GM21576 (cell line): ENCODE results near the gene SLC26A4.

ENCODE experiments used
- ATAC-seq: cut with Tn5 transposase; IDR thresholded peaks from one replicate; pipeline ENCODE4 v1.9.1; 2021; ENCODE audit warnings: mild to moderate bottlenecking, moderate library complexity; ENCODE audit not compliant: unreplicated experiment

SLC26A4 gene

DNA sequence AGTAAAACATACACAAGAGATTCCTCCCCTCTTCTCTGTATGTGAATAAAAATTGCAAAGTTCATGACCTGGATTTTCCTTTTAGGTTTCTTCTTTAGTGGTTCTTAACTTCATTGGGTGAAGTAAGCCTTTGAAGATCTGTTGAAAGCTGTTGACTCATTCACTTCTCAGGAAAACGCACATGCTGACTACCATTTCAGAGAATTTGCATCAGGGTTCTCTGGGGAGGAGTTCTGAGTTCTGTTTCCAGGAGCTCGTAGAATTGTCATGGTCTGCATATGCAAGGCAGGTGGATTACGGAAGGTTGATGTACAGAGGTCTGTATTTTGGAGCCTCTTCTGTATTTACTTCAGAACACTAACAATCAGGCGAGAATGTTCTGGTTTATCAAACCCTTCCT lies 962 bp upstream of the SLC26A4 start:
- ATAC-seq: no peak

DNA sequence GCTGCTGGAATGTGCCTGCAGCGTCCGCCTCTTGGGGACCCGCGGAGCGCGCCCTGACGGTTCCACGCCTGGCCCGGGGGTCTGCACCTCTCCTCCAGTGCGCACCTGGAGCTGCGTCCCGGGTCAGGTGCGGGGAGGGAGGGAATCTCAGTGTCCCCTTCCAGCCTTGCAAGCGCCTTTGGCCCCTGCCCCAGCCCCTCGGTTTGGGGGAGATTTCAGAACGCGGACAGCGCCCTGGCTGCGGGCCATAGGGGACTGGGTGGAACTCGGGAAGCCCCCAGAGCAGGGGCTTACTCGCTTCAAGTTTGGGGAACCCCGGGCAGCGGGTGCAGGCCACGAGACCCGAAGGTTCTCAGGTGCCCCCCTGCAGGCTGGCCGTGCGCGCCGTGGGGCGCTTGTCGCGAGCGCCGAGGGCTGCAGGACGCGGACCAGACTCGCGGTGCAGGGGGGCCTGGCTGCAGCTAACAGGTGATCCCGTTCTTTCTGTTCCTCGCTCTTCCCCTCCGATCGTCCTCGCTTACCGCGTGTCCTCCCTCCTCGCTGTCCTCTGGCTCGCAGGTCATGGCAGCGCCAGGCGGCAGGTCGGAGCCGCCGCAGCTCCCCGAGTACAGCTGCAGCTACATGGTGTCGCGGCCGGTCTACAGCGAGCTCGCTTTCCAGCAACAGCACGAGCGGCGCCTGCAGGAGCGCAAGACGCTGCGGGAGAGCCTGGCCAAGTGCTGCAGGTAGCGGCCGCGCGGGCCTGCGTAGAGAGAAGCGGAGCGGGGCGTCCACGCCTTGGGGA lies 645 bp downstream of the SLC26A4 start:
- ATAC-seq: no peak

DNA sequence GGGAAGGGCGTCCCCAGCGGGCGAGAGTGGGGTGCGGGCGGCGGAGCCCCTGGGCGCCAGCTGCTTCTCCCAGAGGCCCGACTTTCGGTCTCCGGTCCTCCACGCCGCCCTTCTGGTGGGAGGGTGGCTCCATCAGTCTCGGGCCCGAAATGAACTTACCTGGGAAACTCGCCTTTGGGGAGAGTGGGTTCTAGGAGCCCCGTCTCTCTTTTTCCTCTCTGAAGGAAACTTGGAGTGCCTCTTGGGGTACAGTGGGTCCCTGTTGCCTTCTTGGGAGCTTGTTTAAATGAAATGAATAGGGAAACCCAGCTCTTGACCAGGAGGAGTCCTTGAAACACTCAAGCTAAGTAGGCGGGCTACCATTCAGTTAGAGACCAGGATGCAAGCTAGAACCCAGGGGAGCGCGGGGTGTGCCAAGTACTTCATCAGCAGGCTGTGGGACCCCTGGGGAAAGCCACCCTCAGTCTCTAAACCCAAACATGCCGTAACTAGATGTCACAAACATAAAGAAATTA lies 1.3 kb downstream of the SLC26A4 start:
- ATAC-seq: no peak

DNA sequence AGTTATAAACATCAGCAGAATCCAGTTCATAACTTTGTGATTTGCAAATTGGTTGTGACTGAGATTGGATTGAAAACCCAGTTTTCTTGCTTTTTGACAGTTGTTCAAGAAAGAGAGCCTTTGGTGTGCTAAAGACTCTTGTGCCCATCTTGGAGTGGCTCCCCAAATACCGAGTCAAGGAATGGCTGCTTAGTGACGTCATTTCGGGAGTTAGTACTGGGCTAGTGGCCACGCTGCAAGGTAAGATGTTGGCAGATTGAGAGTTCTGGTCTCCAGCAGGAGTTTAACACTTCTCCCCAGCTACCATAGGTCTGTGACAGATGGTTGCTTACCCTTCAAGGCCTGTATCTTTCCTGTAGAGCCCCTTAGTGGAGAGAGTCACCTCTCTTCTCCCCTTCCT lies 2.6 kb downstream of the SLC26A4 start:
- ATAC-seq: no peak

DNA sequence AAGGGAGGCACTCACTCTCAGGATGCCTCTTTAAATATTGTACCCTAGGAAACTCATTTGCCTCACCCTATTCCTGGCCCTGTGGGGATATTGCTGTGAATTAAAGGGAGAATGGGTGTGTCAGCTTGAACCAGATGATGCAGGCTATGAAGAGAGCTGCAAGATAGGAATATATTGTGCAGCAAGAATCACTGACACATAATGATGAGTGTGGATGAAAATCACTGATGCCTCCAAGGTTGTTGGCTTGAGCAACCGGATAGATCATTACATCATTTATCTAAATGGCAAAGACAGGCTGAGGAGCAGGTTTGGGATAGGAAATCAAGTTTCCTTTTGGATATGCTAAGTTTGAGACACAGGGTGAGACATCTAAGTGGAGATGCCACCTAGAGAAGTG lies 6.2 kb downstream of the SLC26A4 start:
- ATAC-seq: no peak

DNA sequence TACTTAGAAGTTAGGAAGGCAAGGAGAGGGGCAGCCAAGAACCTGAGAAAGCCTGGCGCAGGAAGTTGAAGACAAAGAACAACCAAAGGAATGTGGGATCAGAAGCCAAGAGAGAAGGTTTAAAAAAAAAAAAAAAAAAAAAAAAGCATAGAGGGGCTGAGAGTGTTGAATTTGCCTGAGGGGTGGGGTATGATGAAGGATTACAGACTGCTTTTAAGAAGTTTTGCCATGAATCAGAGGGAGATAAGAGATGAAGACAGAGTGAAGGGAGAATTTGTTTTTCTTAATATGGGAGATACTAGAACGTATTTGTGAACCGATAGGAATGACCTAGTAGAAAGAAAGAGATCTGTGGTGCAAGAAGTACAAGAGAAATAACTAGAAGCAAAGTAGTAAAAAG lies 6.7 kb downstream of the SLC26A4 start:
- ATAC-seq: no peak

DNA sequence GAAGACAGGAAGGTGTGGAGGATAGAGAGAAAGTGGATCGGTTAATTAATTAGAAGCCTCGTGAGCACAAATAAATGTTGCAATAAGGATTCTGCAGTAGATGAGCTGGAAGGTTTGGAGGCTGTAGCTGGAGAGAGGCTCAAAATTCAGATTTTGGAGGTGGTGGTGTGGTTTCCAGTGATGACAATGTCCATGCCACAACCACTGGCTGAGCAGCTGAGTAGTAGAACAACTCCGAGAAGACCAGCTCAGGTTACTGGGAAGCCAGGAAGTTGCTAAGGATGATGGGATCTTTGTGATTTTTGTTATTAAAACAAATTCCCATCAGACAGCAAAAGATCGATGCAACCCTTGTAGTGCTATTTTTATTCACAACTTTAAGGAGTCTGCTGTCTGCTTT lies 7.7 kb downstream of the SLC26A4 start:
- no peak for ATAC-seq

DNA sequence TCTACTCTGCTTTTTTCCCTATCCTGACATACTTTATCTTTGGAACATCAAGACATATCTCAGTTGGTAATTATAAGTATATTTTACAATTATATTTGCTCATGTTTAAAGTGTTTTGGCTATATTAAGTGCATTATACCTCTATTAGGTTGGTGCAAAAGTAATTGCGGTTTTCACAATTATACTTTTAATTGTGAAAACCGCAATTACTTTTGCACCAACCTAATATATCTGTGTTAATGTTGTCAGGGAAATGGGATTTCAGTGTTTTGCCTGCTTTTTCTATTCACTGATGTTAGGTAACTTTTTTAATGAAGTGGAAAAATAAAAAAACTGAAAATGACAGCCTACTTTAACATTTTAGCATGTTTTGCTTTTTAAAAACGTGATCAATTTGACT lies 11.6 kb downstream of the SLC26A4 start:
- ATAC-seq: no peak

DNA sequence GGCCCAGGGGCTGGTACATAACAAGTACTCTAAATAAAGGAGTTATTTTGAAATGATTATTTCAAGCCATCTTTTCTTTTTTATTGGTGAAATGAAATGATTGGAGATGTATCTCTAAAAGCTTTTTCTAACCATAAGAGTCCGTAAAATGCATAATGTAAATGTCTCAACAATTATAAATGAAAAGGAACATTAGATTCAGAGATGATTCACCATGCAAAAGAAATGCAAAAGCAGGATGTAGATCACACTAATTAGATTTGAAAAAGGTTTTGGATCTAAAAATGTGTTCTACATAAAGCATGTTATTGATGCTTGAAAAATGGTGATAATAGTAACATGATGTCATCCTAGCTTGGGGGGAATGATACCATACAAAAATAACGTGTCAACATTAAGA lies 15.6 kb downstream of the SLC26A4 start:
- no peak for ATAC-seq

DNA sequence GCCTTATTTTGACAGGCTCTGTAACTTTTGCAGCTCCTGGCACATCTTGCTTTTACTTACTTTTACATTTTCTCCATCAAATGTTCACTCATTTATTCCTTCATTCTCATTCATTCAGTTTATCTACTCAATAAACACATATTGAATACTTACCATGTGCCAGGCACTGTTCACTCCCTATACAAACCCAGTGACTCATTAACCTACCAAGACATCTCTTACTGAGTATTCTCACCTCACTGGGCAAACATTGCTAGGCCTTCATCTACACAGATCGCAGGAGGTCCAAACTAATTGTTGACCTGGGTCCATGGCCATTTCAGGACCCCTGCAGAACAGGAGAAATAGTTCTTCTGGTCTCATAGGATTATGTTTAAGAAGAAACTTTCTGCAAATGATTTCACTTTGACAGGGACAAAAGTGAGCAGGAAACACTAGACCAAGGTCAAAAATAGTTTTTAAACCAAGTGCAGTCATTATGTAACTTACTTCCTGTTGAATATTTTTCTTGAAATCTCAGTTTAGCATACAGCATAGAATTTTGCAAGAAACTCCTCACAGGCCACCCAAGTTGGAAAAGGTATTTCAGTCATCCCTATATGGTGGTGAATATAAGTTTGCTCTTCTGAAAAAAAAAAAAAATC lies 17.6 kb downstream of the SLC26A4 start:
- ATAC-seq: peak; percentile 62

DNA sequence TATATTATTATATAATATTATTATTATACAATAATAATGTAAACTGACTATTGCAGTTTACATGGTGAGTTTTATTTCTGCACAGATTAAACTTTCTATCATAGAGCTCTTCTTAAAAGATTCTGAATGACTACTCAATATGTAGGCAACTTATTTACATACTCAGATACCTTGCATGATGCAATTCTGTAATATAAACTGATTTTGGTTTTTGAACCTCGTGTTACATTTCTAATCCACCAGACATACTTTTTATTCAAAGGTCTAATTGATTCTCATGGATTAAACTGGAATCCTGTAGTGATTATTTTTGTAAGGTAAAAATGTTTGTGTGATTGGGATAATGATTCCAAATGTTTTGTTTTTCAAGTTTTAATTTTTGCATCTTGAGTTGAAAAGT lies 19.9 kb downstream of the SLC26A4 start:
- ATAC-seq: no peak

DNA sequence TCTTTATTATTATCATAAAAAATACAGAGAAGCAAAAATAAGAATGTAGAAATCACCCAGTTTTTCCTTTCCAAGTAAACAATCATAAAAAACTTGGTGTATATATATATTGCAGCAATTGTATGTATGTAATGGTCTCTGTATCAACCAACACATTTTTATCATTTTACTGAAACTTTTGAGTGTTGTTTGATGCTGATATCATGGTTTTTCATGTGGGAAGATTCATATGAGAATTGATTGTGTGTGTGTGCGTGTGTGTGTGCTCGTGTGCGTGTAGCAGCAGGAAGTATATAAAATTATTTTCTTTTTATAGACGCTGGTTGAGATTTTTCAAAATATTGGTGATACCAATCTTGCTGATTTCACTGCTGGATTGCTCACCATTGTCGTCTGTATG lies 22.3 kb downstream of the SLC26A4 start:
- ATAC-seq: no peak

DNA sequence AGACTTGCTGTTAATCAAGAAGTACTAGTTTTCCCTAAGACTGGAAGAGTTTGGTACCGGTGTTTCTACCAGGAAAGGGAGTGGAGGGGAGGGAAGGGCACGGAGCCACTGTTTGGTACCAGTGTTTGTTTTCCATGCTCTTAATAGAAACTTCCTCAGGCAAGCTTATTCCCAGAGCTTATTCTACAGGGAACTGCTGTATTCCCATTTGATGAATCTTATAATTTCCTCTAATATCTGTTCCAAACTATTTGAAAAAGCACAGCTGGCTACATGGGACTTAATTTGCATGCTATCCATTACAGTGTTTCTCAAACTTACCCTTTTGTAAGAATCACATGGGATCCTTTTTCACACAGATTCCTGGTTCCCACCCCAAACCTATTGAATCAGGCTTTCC lies 23.7 kb downstream of the SLC26A4 start:
- ATAC-seq: no peak

DNA sequence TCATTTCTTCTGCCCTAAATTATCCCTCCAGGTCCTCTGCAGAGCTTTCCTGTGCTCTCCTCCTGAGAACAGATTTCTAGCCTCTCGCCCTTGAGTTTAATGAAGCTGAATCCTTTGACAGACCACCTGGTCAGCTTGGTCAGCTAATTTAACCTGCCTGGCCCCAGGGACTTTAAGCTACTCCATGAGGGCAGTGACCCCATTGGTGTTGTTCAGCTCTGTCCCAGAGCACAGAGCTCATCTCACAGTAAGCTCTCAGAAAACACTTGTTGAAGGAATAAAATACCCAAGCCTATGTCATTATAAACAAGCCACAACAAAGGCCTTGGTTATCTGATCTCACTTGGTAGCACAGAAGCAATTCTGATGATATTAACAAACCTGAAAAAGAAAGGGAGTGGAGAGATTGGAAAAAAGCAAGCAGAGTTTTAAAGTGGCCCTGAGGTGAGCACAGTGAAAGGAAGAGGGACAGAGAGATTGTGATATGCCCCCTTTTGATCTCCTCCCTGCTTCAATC lies 24.4 kb downstream of the SLC26A4 start:
- ATAC-seq: no peak

DNA sequence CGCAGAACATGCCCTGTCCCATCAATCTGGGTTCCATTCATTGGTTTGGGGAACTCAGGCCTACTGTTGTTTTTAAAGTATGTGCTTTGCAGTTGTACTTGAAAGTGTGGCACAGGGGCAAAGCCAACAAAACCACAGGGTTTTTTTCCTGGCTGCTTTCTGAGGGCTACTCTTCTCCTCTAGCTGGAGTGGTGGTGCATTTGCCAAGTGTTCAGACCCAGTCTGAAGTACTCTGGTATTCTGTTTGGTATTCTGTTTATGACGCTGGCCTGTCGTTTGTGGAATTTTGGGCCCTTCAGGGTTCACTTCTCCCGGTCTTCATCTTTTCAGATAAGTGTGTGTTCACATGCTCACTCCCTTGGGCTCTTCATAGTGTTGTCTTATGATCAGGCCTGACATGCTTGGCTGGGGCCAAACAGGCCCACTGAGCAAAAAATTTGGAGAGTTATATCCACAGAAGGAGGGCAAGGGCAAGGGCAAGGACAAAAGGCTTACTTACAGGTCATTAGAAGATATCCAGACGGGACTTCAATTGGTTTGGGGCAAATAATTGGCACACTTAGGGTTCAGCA lies 26.3 kb downstream of the SLC26A4 start:
- no peak for ATAC-seq

DNA sequence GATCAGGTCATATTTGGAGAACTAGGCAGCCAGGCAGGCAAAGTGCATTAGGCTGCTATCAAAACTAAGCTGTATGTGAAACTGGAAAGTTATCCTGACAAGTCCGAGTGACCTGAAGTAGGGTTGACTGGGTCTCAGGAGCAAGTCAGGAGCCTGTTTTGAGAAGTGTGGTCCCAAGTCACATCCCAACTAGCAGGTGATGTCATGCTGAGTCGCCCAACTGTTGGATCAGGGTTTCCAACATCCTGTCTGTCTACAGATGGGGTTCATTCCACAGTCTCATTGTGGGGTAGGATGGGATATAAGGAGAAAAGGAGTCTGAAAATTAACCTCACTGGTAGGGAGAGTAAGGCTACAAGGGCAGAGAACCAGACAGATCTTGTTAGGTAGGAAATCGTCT lies 27.0 kb downstream of the SLC26A4 start:
- no peak for ATAC-seq

DNA sequence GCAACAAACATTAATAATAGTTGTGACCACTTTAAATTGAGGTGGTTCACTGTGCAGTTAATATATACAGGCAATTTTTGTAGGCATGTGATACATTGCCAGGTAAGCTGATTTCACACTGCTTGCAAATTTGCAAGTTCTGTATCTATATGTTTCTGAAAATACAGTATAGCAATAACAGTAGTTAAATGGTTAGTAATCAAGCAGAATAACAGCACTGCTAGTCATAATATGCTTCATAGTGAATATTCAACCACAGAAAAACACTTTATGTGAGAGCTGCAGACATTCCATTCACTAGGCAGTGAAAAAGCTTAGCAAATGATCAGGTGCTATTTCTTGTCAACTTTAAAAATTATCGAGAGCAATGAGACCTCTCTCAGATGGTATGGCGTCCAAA lies 28.9 kb downstream of the SLC26A4 start:
- ATAC-seq: no peak

DNA sequence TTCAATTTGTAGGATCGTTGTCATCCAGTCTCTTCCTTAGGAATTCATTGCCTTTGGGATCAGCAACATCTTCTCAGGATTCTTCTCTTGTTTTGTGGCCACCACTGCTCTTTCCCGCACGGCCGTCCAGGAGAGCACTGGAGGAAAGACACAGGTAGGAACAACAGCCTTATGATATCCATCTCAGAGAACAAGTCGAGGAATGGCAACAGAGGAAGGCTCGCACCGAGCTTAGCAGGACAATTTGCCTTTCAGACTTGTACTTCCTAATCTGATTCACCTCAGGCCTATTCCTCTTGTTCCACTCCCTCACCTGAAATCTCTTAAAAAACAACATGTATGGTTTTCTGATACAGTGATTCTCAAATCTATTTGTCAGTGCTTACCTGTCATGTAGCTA lies 29.5 kb downstream of the SLC26A4 start:
- ATAC-seq: no peak

DNA sequence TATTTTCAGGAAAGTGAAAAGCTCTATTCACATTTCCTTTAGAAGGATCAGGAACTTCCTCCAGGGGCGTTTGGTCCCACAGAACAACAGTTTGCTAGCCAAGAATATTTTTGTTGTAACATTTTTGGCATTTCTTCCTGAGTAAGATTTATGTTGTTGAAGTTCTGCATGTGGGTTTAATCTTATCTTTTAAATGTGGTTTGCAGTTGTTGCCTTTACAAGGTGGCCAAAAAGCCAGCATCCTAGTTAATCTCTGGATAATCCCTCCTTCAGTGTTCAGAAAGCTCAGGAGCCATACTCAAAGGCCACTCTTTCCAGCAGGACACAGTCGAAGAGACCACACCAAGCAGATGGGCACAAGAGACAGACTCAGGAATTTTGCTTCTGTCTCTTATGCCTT lies 30.0 kb downstream of the SLC26A4 start:
- ATAC-seq: no peak

DNA sequence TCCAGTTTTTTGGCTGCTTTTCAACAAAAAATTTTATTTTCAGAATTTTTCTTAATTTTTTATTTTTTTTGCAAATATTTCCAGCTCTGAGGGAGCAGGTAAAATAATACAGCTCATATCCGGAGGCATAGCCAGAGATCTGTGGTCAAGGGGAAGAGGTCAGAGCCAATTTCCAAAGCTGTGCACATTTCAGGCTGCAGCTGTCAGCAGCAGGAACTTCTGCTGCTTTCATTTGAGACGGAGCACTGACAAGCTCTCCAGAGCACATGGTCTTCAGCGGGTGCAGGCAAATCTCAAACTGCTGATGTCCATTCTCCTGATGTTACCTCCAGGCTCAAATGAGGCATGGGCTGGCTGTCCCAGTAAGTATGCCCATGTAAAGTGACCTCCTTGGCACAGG lies 31.1 kb downstream of the SLC26A4 start:
- no peak for ATAC-seq

DNA sequence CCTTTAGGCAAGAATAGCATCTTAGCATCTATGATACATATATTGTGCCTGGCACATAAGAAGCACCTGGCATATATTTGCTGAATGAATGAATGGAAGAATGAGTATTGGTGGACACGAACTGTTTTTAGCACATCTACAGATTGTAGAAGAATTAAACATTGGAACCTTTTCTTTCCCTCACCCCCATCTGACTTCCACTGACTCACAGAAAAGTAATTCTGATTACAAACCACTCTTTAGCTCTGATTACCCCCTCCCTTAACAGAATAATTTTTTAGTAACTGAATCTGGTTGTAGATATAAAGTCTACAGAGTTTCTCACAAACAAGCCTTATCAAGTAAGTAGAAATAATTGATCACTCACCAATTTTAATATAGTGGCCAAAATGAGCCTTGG lies 31.9 kb downstream of the SLC26A4 start:
- no peak for ATAC-seq

DNA sequence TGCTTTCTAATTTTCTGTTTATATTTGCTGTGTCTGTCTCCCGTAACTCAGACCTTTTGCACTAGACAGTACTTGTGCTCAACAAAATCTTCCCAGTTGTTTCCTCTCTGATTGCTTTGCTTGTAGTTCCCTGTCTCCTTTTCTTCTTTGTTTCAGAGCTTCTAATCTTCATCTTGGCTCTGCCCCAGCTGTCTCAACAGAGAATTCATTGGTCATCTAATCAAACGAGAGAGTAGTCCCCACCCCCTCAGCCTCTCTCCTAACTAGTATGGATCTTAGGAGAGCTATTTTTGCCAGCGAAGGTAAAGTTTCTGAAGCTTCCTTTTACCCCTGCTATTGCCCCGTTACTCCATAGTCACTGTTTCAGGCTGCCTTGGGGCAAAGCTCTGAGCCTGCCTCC lies 32.8 kb downstream of the SLC26A4 start:
- no peak for ATAC-seq
